Lower leg skin (tissue), 3 donors: Measurements from ENCODE around the gene PTDSS2.

Source experiments
- CTCF ChIP-seq, 3 donors: fragments of 450-650 bp; IDR thresholded peaks; one replicate each; pipeline ENCODE4 v1.5.1; 2016; ENCODE audit warnings: antibody characterized with exemption in 3 of 3, mild to moderate bottlenecking in 3 of 3, moderate library complexity in 2 of 3
- POLR2A ChIP-seq, 2 donors: fragments of 450-650 bp; IDR thresholded peaks; one replicate each; pipeline ENCODE4 v1.6.1; 2016 to 2017; ENCODE audit warnings: antibody characterized with exemption in 2 of 2, mild to moderate bottlenecking in 1 of 2, moderate library complexity in 1 of 2

GRCh38 chr11:535519-536454 lies 85.7 kb downstream of the PTDSS2 start, which contains the start of gene HRAS:
- TF ChIP-seq CTCF (IDR thresholded peaks at IDR 0.05): no peak
- no peak for TF ChIP-seq POLR2A (IDR thresholded peaks at IDR 0.05)
